Measurements from ENCODE around the gene USP43. TPM values are rescaled to one million over a fixed set of nuclear protein-coding genes. Genes with fewer than 3 reads are reported as not detected.

Gene USP43
- total RNA-seq, 4 donors from 2014 or later, result 14.9 to 26.9 (median 20.0) TPM

DNA sequence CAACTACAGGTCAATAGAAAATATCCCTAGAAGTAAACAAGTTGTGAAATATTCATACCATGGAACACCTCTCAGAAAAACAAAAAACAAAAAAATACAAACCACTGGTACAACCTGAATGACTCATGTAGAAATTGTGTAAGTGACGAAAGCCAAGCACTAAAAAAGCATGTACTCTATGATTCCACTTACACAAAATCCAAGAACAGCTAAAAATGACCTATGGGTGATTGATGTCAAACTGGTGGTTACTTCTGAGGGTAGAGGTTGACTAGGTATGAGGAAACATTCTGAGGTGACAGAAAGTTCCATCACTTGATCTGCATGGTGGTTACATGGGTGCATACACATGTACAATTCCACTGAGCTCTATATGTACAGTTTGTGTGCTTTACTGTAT lies 114.9 kb downstream of the USP43 start:
- no peaks in the 10 kb centered on the region for H3K9me3 ChIP-seq
- DNase-seq, result no peak
- H3K4me1 ChIP-seq, result no peaks in the 10 kb centered on the region
- TF ChIP-seq, protein P1, sequence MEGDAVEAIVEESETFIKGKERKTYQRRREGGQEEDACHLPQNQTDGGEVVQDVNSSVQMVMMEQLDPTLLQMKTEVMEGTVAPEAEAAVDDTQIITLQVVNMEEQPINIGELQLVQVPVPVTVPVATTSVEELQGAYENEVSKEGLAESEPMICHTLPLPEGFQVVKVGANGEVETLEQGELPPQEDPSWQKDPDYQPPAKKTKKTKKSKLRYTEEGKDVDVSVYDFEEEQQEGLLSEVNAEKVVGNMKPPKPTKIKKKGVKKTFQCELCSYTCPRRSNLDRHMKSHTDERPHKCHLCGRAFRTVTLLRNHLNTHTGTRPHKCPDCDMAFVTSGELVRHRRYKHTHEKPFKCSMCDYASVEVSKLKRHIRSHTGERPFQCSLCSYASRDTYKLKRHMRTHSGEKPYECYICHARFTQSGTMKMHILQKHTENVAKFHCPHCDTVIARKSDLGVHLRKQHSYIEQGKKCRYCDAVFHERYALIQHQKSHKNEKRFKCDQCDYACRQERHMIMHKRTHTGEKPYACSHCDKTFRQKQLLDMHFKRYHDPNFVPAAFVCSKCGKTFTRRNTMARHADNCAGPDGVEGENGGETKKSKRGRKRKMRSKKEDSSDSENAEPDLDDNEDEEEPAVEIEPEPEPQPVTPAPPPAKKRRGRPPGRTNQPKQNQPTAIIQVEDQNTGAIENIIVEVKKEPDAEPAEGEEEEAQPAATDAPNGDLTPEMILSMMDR (IDR thresholded peaks at IDR 0.05), result no peak
- TF ChIP-seq POLR2AphosphoS5 (IDR thresholded peaks at IDR 0.05) (no peak), EP300 (IDR thresholded peaks at IDR 0.05; ENCODE audit: low read depth) (no peak), POLR2A (IDR thresholded peaks at IDR 0.05) (no peak)
- in situ Hi-C loops (cut with MboI; ENCODE audit: low pct_ligation_motif_present in 1 of 4, low pct_unique_long_range_greater_than_20kb in 1 of 4, low sequenced_read_pairs in 3 of 4) (no loop called here), intact Hi-C loops (cut with DNase I; ENCODE audit: low total_unique reads) (no loop called here)
- H3K36me3 ChIP-seq, result no peaks in the 10 kb centered on the region
- H3K4me3 ChIP-seq, result no peak overlapping the region
- no peaks in the 10 kb centered on the region for H3K27me3 ChIP-seq
- WGBS, 2 donors (ENCODE audit: low coverage in 1 of 2), result 57 to 68% methylated on average over 1 of the region's 1 CpG
- no peak overlapping the region for H3K27ac ChIP-seq

DNA sequence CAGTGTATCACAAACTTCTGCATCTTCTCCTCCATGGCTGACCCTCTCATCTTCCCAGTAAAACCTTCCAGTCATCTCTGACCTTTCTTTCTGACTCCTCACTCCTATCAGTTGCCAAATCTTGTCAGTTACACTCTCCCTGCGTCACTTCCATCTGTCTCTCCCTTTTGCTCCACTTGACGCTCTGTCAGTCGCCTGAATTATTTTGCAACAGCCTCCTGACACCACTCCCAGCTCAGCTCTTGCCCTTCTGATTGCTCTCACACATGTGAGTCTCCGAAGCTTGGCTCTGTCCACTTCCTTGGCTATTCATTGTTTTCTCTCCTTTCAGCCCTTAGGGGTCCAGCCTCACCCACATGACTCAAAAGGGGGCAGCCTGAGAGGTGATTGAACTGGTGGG lies 118.3 kb downstream of the USP43 start:
- no peak for DNase-seq
- no peaks in the 10 kb centered on the region for H3K36me3 ChIP-seq
- in situ Hi-C loops (cut with MboI; ENCODE audit: low pct_ligation_motif_present in 1 of 4, low pct_unique_long_range_greater_than_20kb in 1 of 4, low sequenced_read_pairs in 3 of 4) (no loop called here), intact Hi-C loops (cut with DNase I; ENCODE audit: low total_unique reads) (no loop called here)
- no peak overlapping the region for H3K27ac ChIP-seq
- H3K9me3 ChIP-seq, result no peaks in the 10 kb centered on the region
- no peak overlapping the region for H3K4me3 ChIP-seq
- H3K27me3 ChIP-seq, result no peaks in the 10 kb centered on the region
- 50 to 56% methylated on average over 4 of the region's 4 CpGs for WGBS, 2 donors (ENCODE audit: low coverage in 1 of 2)
- TF ChIP-seq EP300 (IDR thresholded peaks at IDR 0.05; ENCODE audit: low read depth) (no peak), POLR2AphosphoS5 (IDR thresholded peaks at IDR 0.05) (no peak), POLR2A (IDR thresholded peaks at IDR 0.05) (no peak)
- TF ChIP-seq, protein P1 (IDR thresholded peaks at IDR 0.05), result no peak
- H3K4me1 ChIP-seq, result no peaks in the 10 kb centered on the region

DNA sequence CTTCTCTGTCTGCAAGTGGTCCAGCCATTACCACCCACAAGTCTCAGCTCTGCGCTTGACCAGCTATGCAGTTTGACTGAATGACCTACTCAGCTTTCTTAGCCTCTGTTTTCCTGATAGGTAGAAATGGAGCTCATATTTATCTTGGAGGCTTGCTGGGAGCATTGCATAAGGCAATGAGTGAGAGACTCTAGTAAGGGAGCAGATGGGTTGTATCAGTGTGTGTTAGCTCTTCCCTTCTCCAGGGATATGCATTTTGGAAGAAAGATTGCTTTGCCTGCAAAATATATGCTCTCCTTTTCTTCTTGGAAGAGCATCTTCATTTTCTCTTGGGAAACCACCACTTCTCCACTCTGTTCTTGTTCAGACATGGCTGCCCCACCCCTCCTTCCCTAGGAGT lies 120.0 kb downstream of the USP43 start:
- TF ChIP-seq POLR2AphosphoS5 (IDR thresholded peaks at IDR 0.05) (no peak), POLR2A (IDR thresholded peaks at IDR 0.05) (no peak), EP300 (IDR thresholded peaks at IDR 0.05; ENCODE audit: low read depth) (no peak)
- TF ChIP-seq, protein P1 (IDR thresholded peaks at IDR 0.05), result no peak
- 89 to 100% methylated on average over 1 of the region's 1 CpG for WGBS, 2 donors (ENCODE audit: low coverage in 1 of 2)
- Histone ChIP-seq H3K27ac (no peak overlapping the region), H3K4me3 (no peak overlapping the region), H3K9me3 (no peaks in the 10 kb centered on the region), H3K4me1 (no peaks in the 10 kb centered on the region), H3K27me3 (no peaks in the 10 kb centered on the region), H3K36me3 (no peaks in the 10 kb centered on the region)
- in situ Hi-C loops (cut with MboI; ENCODE audit: low pct_ligation_motif_present in 1 of 4, low pct_unique_long_range_greater_than_20kb in 1 of 4, low sequenced_read_pairs in 3 of 4) (no loop called here), intact Hi-C loops (cut with DNase I; ENCODE audit: low total_unique reads) (no loop called here)
- DNase-seq, result no peak

DNA sequence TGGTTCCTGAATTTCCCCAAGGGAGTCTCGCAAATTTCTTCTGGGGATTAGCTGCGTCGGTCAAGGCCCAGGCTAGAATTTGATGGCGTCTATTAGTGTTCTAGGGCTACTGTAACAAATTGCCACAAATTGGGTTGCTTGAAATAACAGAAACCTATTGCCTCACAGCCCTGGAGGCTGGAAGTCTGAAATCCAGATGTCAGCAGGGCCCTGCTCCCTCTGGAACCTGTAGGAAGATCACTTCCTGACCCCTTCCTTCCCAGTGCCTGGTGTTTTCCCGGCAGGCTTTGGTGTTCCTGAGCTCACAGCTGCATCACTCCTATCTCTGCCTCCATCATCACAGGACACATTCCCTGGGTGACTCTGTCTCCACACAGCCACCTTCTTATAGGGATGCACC lies 121.7 kb downstream of the USP43 start:
- WGBS, 2 donors (ENCODE audit: low coverage in 1 of 2), result 79% methylated on average over 5 of the region's 5 CpGs; no CpG with 5 or more reads in 1 of the 2 donors
- Histone ChIP-seq H3K9me3 (no peaks in the 10 kb centered on the region), H3K4me1 (no peaks in the 10 kb centered on the region), H3K4me3 (no peak overlapping the region), H3K36me3 (no peaks in the 10 kb centered on the region), H3K27me3 (no peaks in the 10 kb centered on the region), H3K27ac (no peak overlapping the region)
- intact Hi-C loops (cut with DNase I; ENCODE audit: low total_unique reads) (no loop called here), in situ Hi-C loops (cut with MboI; ENCODE audit: low pct_ligation_motif_present in 1 of 4, low pct_unique_long_range_greater_than_20kb in 1 of 4, low sequenced_read_pairs in 3 of 4) (no loop called here)
- no peak for TF ChIP-seq EP300 (IDR thresholded peaks at IDR 0.05; ENCODE audit: low read depth)
- TF ChIP-seq, protein P1 (IDR thresholded peaks at IDR 0.05), result no peak
- no peak for TF ChIP-seq POLR2A (IDR thresholded peaks at IDR 0.05)
- no peak for TF ChIP-seq POLR2AphosphoS5 (IDR thresholded peaks at IDR 0.05)
- no peak for DNase-seq

Data from transverse colon (tissue), 4 donors.